Measurements from ENCODE around the gene CFAP73.

DNA sequence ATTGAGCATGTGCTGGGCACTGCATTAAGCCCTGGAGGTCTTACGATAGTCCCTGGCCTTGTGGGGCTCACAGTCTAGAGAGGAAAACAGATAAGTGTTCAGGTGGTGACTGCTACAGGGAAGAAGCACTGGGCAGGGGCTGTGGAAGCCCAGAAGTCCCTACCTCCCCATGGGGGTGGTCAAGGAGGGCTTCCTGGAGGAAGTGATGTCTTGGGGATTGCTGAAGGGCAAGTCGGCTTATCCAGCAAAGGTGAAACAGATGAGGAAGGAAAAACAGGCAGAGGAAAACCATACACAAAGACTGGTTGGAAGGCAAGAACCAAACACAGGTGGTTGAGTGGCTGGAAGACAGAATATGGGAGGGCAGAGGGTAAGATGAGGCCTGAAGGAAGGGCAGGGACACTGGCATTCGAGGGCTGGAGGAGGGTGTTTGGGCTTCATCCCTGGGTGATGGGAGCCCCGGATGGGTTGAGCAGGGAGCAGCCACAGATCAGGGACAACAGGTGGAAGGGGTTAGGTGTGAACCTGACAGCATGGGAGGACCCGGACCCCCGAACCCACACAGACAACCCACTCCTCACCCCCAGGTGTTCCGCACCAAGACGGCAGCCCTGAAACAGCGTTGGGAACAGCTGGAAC, 2.8 kb downstream of the CFAP73 start:
- TF ChIP-seq JUNB (IDR thresholded peaks at IDR 0.05; ENCODE audit: unreplicated experiment) = no peak
- TF ChIP-seq, protein P1, sequence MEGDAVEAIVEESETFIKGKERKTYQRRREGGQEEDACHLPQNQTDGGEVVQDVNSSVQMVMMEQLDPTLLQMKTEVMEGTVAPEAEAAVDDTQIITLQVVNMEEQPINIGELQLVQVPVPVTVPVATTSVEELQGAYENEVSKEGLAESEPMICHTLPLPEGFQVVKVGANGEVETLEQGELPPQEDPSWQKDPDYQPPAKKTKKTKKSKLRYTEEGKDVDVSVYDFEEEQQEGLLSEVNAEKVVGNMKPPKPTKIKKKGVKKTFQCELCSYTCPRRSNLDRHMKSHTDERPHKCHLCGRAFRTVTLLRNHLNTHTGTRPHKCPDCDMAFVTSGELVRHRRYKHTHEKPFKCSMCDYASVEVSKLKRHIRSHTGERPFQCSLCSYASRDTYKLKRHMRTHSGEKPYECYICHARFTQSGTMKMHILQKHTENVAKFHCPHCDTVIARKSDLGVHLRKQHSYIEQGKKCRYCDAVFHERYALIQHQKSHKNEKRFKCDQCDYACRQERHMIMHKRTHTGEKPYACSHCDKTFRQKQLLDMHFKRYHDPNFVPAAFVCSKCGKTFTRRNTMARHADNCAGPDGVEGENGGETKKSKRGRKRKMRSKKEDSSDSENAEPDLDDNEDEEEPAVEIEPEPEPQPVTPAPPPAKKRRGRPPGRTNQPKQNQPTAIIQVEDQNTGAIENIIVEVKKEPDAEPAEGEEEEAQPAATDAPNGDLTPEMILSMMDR (conservative IDR thresholded peaks at IDR 0.05; ENCODE audit: low read depth in 2 of 2) = no peak
- no peak for TF ChIP-seq EZH2phosphoT487 (IDR thresholded peaks at IDR 0.05; ENCODE audit: unreplicated experiment)
- TF ChIP-seq, protein P2, sequence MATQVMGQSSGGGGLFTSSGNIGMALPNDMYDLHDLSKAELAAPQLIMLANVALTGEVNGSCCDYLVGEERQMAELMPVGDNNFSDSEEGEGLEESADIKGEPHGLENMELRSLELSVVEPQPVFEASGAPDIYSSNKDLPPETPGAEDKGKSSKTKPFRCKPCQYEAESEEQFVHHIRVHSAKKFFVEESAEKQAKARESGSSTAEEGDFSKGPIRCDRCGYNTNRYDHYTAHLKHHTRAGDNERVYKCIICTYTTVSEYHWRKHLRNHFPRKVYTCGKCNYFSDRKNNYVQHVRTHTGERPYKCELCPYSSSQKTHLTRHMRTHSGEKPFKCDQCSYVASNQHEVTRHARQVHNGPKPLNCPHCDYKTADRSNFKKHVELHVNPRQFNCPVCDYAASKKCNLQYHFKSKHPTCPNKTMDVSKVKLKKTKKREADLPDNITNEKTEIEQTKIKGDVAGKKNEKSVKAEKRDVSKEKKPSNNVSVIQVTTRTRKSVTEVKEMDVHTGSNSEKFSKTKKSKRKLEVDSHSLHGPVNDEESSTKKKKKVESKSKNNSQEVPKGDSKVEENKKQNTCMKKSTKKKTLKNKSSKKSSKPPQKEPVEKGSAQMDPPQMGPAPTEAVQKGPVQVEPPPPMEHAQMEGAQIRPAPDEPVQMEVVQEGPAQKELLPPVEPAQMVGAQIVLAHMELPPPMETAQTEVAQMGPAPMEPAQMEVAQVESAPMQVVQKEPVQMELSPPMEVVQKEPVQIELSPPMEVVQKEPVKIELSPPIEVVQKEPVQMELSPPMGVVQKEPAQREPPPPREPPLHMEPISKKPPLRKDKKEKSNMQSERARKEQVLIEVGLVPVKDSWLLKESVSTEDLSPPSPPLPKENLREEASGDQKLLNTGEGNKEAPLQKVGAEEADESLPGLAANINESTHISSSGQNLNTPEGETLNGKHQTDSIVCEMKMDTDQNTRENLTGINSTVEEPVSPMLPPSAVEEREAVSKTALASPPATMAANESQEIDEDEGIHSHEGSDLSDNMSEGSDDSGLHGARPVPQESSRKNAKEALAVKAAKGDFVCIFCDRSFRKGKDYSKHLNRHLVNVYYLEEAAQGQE (IDR thresholded peaks at IDR 0.05; ENCODE audit: unreplicated experiment) = no peak
- TF ChIP-seq EZH2 (IDR thresholded peaks at IDR 0.05; ENCODE audit: low read depth, unreplicated experiment) = no peak
- TF ChIP-seq CREB1 (CRISPR knock-in tag; IDR thresholded peaks at IDR 0.05; ENCODE audit: low read depth) = no peak
- no peak for TF ChIP-seq ZNF331 (CRISPR knock-in tag; IDR thresholded peaks at IDR 0.05; ENCODE audit: low read depth)
- TF ChIP-seq POLR2AphosphoS5 (IDR thresholded peaks at IDR 0.05; ENCODE audit: low read depth) = no peak
- TF ChIP-seq, protein P3, sequence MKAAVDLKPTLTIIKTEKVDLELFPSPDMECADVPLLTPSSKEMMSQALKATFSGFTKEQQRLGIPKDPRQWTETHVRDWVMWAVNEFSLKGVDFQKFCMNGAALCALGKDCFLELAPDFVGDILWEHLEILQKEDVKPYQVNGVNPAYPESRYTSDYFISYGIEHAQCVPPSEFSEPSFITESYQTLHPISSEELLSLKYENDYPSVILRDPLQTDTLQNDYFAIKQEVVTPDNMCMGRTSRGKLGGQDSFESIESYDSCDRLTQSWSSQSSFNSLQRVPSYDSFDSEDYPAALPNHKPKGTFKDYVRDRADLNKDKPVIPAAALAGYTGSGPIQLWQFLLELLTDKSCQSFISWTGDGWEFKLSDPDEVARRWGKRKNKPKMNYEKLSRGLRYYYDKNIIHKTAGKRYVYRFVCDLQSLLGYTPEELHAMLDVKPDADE (IDR thresholded peaks at IDR 0.05) = no peak
- TF ChIP-seq STAT1 (IDR thresholded peaks at IDR 0.05; ENCODE audit: unreplicated experiment) = no peak
- no peak for TF ChIP-seq NANOG (IDR thresholded peaks at IDR 0.05; ENCODE audit: borderline replicate concordance)
- TF ChIP-seq ZNF114 (CRISPR knock-in tag; IDR thresholded peaks at IDR 0.05) = no peak
